Breast epithelium (tissue), 4 donors: ENCODE data around the gene TTC7B. TPM values are rescaled to one million over a fixed set of nuclear protein-coding genes. Genes with fewer than 3 reads are reported as not detected.

ENCODE experiments used
- DNase-seq, 2 donors: peaks; one replicate each; pipeline ENCODE4 v3.0.0-alpha.2; 2019; ENCODE audit warnings: low spot score in 2 of 2
- H3K27ac ChIP-seq, 2 donors: fragments of 200-600 bp; sonication (generic) in 1 of 2; one replicate each; pipeline ENCODE4 v1.5.1; 2016 to 2019; ENCODE audit warnings: mild to moderate bottlenecking in 1 of 2
- H3K27me3 ChIP-seq, 2 donors: fragments of 200-600 bp; sonication (generic) in 1 of 2; one replicate each; pipeline versions ENCODE4 v1.5.1 to v1.6.0; 2017 to 2019; ENCODE audit warnings: control low read depth in 1 of 2, mild to moderate bottlenecking in 1 of 2
- H3K36me3 ChIP-seq: fragments of 200-600 bp; one replicate; pipeline ENCODE4 v1.5.1; 2019
- H3K4me1 ChIP-seq, 2 donors: fragments of 200-600 bp; sonication (generic); one replicate each; pipeline ENCODE4 v1.5.1; 2016 to 2019; ENCODE audit warnings: control low read depth in 1 of 2
- H3K4me3 ChIP-seq, 3 donors: fragments of 200-600 bp; sonication (generic); 1 replicate in 2 of 3; 2 replicates in 1 of 3; pipeline ENCODE4 v1.5.1; 2016 to 2019; ENCODE audit warnings: mild to moderate bottlenecking in 3 of 3, moderate library complexity in 2 of 3
- H3K9me3 ChIP-seq, 2 donors: fragments of 200-600 bp; sonication (generic) in 1 of 2; one replicate each; pipeline ENCODE4 v1.5.1; 2016 to 2019; ENCODE audit warnings: control low read depth in 1 of 2
- CTCF ChIP-seq, 3 donors: fragments of 450-650 bp; IDR thresholded peaks; one replicate each; pipeline ENCODE4 v1.5.1; 2016 to 2017; ENCODE audit warnings: antibody characterized with exemption in 3 of 3, mild to moderate bottlenecking in 3 of 3, moderate library complexity in 3 of 3
- POLR2A ChIP-seq: fragments of 450-650 bp; IDR thresholded peaks from one replicate; pipeline ENCODE4 v1.6.1; 2016; ENCODE audit warnings: antibody characterized with exemption, mild to moderate bottlenecking, moderate library complexity
- POLR2AphosphoS5 ChIP-seq, 3 donors: sonication (generic); formaldehyde crosslinking; IDR thresholded peaks; one replicate each; pipeline ENCODE4 v1.6.1; 2017; ENCODE audit warnings: antibody characterized with exemption in 3 of 3
- intact Hi-C: fragments of 100-400 bp; cut with DNase I; formaldehyde crosslinking; loops from one replicate; pipeline ENCODE4 v1.15.1; 2023; ENCODE audit warnings: low total_unique reads
- total RNA-seq, 3 donors: library from RNA; depleted of rRNA; stranded (reverse); fragments of >200 nt; gene quantifications; one replicate each; pipeline ENCODE4 v1.1.0, GENCODE V29; 2016

Gene TTC7B
- total RNA-seq, 3 donors from 2014 or later = 14.0 to 29.1 (median 22.0) TPM

- intact Hi-C loops = no loop called here
- Histone ChIP-seq H3K9me3 (no peaks in the 10 kb centered on the region), H3K27me3 (no peaks in the 10 kb centered on the region), H3K36me3 (no peaks in the 10 kb centered on the region), H3K4me1 (no peaks in the 10 kb centered on the region), H3K4me3 (no peak overlapping the region), H3K27ac (no peak overlapping the region)
- TF ChIP-seq CTCF (IDR thresholded peaks at IDR 0.05) (no peak), POLR2A (no peak), POLR2AphosphoS5 (IDR thresholded peaks at IDR 0.05) (no peak)
- DNase-seq = no peak
Observed at GRCh38 chr14:90700933-90701776, 115.1 kb downstream of the TTC7B start.

- DNase-seq = no peak
- intact Hi-C loops = loop anchor here (5.0 kb wide), 1 partner anchor 462 kb away; no protein-coding TSS in a partner anchor
Observed at GRCh38 chr14:90699016-90699415, 117.2 kb downstream of the TTC7B start.

GRCh38 chr14:90698379-90698869, 117.8 kb downstream of the TTC7B start:
- intact Hi-C loops = loop anchor here (5.0 kb wide), 1 partner anchor 461 kb away; no protein-coding TSS in a partner anchor
- DNase-seq = no peak

More at GRCh38 chr14:90699016-90699415, 117.2 kb downstream of the TTC7B start:
- H3K4me3 ChIP-seq = no peak overlapping the region
- H3K27me3 ChIP-seq = no peaks in the 10 kb centered on the region
- H3K4me1 ChIP-seq = no peaks in the 10 kb centered on the region
- TF ChIP-seq CTCF (IDR thresholded peaks at IDR 0.05) (no peak), POLR2A (no peak), POLR2AphosphoS5 (IDR thresholded peaks at IDR 0.05) (no peak)
- no peaks in the 10 kb centered on the region for H3K9me3 ChIP-seq
- H3K27ac ChIP-seq = no peak overlapping the region
- H3K36me3 ChIP-seq = no peaks in the 10 kb centered on the region

GRCh38 chr14:90697577-90698206, 118.5 kb downstream of the TTC7B start:
- Histone ChIP-seq H3K27ac (peak overlapping the region; percentile 54 to 74), H3K27me3 (no peaks in the 10 kb centered on the region), H3K36me3 (no peaks in the 10 kb centered on the region), H3K4me1 (no peaks in the 10 kb centered on the region), H3K9me3 (no peaks in the 10 kb centered on the region), H3K4me3 (no peak overlapping the region)
- intact Hi-C loops = loop anchor here (5.0 kb wide), 1 partner anchor 460 kb away; no protein-coding TSS in a partner anchor
- peak; percentile 78 to 81 for DNase-seq
- TF ChIP-seq POLR2AphosphoS5 (IDR thresholded peaks at IDR 0.05) = peak; percentile 45 to 54 (median 53)
- TF ChIP-seq CTCF (IDR thresholded peaks at IDR 0.05) = peak; percentile 94 to 97 (median 97)
- TF ChIP-seq POLR2A = no peak

More at GRCh38 chr14:90698379-90698869, 117.8 kb downstream of the TTC7B start:
- Histone ChIP-seq H3K4me3 (no peak overlapping the region), H3K36me3 (no peaks in the 10 kb centered on the region), H3K27ac (peak overlapping the region; percentile 54 to 56), H3K4me1 (no peaks in the 10 kb centered on the region), H3K9me3 (no peaks in the 10 kb centered on the region), H3K27me3 (no peaks in the 10 kb centered on the region)
- TF ChIP-seq POLR2AphosphoS5 (IDR thresholded peaks at IDR 0.05) (no peak), CTCF (IDR thresholded peaks at IDR 0.05) (no peak), POLR2A (no peak)
